ENCODE data around the gene OR10C1. TPM values are rescaled to one million over a fixed set of nuclear protein-coding genes. Genes with fewer than 3 reads are reported as not detected.

Gene OR10C1
- total and polyA plus RNA-seq, 10 of the 15 experiments (the other 5 are each of a cell fraction or from before 2014, with no cell fraction given), result not detected

DNA sequence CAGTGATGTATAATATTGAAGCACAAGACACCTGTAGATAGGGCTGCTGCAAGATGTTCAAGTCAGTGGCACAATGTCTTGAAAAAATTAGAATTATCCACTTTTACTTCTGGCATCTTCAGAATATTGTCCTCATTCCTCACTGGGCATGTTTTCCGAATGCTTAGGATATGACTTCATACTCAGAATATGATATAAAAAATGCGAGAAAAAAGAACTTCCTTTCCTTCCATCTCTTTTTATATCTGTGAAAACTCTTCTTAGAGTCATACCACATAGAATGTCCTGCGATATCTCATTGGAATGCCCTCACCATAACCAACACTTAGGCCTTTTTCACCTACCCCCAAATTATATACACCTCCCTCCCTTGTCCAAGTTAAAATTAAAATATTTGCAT is 44.1 kb downstream of the OR10C1 start:
- intact Hi-C loops (cut with micrococcal nuclease; ENCODE audit: unreplicated experiment) (no loop called here), in situ Hi-C loops (cut with MboI) (no loop called here)
- 14% methylated on average over 3 of the region's 3 CpGs for WGBS (ENCODE audit: insufficient coverage, insufficient replicate concordance, low lambda C conversion rate, missing lambda C conversion rate)
- RAD21 ChIA-PET (ENCODE audit: unreplicated experiment), result no interaction called here
- Histone ChIP-seq H4K20me1 (ENCODE audit: control insufficient read depth, insufficient read depth) (no peaks in the 10 kb centered on the region), H3K9me3 (replicated peaks; ENCODE audit: control insufficient read depth, insufficient read depth, low read length) (no peaks in the 10 kb centered on the region), H3K4me3 (no peak overlapping the region), H3K79me2 (ENCODE audit: control insufficient read depth, insufficient read depth, low read length) (no peaks in the 10 kb centered on the region), H3K9ac (ENCODE audit: control insufficient read depth, insufficient read depth, low read length) (no peak overlapping the region), H3K4me1 (ENCODE audit: control insufficient read depth, insufficient read depth, low read length) (no peaks in the 10 kb centered on the region), H3K27me3 (replicated peaks in 1 of 2; ENCODE audit: control insufficient read depth in 2 of 2, insufficient read depth in 2 of 2, low read length in 1 of 2) (no peaks in the 10 kb centered on the region; a peak in 1 of 4 replicates), H3K4me2 (ENCODE audit: control insufficient read depth, insufficient read depth) (no peak overlapping the region), H2AFZ (ENCODE audit: control insufficient read depth, low read depth, low read length) (no peak overlapping the region), H3K27ac (ENCODE audit: control insufficient read depth, insufficient read depth) (no peak overlapping the region), H3K36me3 (ENCODE audit: control insufficient read depth in 2 of 2, insufficient read depth in 2 of 2, low read length in 1 of 2) (no peaks in the 10 kb centered on the region)
- CTCF ChIA-PET, result no interaction called here
- TF ChIP-seq RFX5 (IDR thresholded peaks at IDR 0.05; ENCODE audit: low read depth, low read length) (no peak), HDGF (IDR thresholded peaks at IDR 0.05) (no peak), STAT3 (IDR thresholded peaks at IDR 0.05; ENCODE audit: low read depth, low read length) (no peak), RAD51 (IDR thresholded peaks at IDR 0.05) (no peak)
- TF ChIP-seq, protein P1, sequence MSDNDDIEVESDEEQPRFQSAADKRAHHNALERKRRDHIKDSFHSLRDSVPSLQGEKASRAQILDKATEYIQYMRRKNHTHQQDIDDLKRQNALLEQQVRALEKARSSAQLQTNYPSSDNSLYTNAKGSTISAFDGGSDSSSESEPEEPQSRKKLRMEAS (IDR thresholded peaks at IDR 0.05; ENCODE audit: low read depth, low read length), result no peak
- TF ChIP-seq, protein P2, sequence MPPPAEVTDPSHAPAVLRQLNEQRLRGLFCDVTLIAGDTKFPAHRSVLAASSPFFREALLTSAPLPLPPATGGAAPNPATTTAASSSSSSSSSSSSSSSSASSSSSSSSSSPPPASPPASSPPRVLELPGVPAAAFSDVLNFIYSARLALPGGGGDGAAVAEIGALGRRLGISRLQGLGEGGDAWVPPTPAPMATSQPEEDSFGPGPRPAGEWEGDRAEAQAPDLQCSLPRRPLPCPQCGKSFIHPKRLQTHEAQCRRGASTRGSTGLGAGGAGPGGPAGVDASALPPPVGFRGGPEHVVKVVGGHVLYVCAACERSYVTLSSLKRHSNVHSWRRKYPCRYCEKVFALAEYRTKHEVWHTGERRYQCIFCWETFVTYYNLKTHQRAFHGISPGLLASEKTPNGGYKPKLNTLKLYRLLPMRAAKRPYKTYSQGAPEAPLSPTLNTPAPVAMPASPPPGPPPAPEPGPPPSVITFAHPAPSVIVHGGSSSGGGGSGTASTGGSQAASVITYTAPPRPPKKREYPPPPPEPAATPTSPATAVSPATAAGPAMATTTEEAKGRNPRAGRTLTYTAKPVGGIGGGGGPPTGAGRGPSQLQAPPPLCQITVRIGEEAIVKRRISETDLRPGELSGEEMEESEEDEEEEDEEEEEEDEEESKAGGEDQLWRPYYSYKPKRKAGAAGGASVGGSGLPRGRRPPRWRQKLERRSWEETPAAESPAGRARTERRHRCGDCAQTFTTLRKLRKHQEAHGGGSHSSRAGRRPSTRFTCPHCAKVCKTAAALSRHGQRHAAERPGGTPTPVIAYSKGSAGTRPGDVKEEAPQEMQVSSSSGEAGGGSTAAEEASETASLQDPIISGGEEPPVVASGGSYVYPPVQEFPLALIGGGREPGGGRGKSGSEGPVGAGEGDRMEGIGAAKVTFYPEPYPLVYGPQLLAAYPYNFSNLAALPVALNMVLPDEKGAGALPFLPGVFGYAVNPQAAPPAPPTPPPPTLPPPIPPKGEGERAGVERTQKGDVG (CRISPR knock-in tag; IDR thresholded peaks at IDR 0.05), result no peak
- DNase-seq (ENCODE audit: low read depth, low spot score), result no peak
- no peak for FAIRE-seq
- POLR2A ChIA-PET, result no interaction called here
- SMC1A ChIA-PET (ENCODE audit: uncharacterized antibody, unreplicated experiment), result interaction anchor here (1.4 kb wide), 1 partner anchor 12 kb away, joined by 3 read pairs; no protein-coding TSS in a partner anchor
- ATAC-seq, result no peak
- no TSS peak for BruUV-seq (replicated peaks)
